Measurements from ENCODE around the gene SERGEF. TPM values are rescaled to one million over a fixed set of nuclear protein-coding genes. Genes with fewer than 3 reads are reported as not detected.

Gene SERGEF
- total RNA-seq, 1 experiment from 2014 or later: 31.4 TPM

- peaks cover 10% of the 10 kb centered on the region for H3K27me3 Mint-ChIP-seq (ENCODE audit: low read depth)
Measured at GRCh38 chr11:17801166-17801565, 211.7 kb downstream of the SERGEF start.

More at GRCh38 chr11:17801166-17801565, 211.7 kb downstream of the SERGEF start:
- H3K9me3 ChIP-seq (ENCODE audit: control insufficient read depth, low read depth, low read length): no peaks in the 10 kb centered on the region
- no peaks in the 10 kb centered on the region for H3K79me1 ChIP-seq (ENCODE audit: insufficient read depth, low read depth, low read length, poor library complexity, severe bottlenecking)
- H3K23me2 ChIP-seq (ENCODE audit: insufficient read length, low read depth, low read length, poor library complexity, severe bottlenecking): no peaks in the 10 kb centered on the region
- Mint-ChIP-seq H3K9me3 (peaks cover 2 to 7% of the 10 kb centered on the region in 2 experiments; a peak in 2 of 5 replicates), H3K36me3 (ENCODE audit: insufficient read depth in 1 of 3, low read depth in 3 of 3) (peaks cover 0 to 6% (median 2%) of the 10 kb centered on the region in 3 experiments; a peak in 3 of 7 replicates), H3K27ac (peak overlapping the region in 1 of 3 experiments; percentile 0; a peak in 1 of 7 replicates), H3K4me3 (peak overlapping the region in 1 of 2 experiments; percentile 68; a peak in 3 of 5 replicates), H3K4me1 (peaks cover 23 to 28% of the 10 kb centered on the region in 2 experiments)
- peak; percentile 60 for DNase-seq
- no peak overlapping the region for H3K27ac ChIP-seq (ENCODE audit: insufficient read length, low read depth, low read length)
- H3K4me2 ChIP-seq (ENCODE audit: insufficient read depth, insufficient read length, low read length): no peak overlapping the region
- no peak for TF ChIP-seq CTCF (conservative IDR thresholded peaks at IDR 0.05)
- no peak overlapping the region for H4K8ac ChIP-seq (replicated peaks; ENCODE audit: insufficient read length, low read depth, low read length)
- H4K5ac ChIP-seq (ENCODE audit: insufficient read length, low read depth, low read length): no peak overlapping the region
- H3K27me3 ChIP-seq (ENCODE audit: insufficient read depth, low read length): 0 out of 2 replicates have a peak, but pooled peaks cover 2% of the 10 kb centered on the region
- H2BK15ac ChIP-seq (ENCODE audit: low read depth, low read length): no peak overlapping the region
- no peaks in the 10 kb centered on the region for H4K20me1 ChIP-seq (ENCODE audit: control insufficient read depth, insufficient read depth, insufficient read length)
- H3K14ac ChIP-seq (ENCODE audit: insufficient read depth, low read length): no peak overlapping the region
- no peak overlapping the region for H3T11ph ChIP-seq (ENCODE audit: low read length)
- H3K56ac ChIP-seq (ENCODE audit: insufficient read length, low read depth, low read length): no peak overlapping the region
- H2BK5ac ChIP-seq (ENCODE audit: insufficient read length, low read length): no peak overlapping the region
- H3K79me2 ChIP-seq (ENCODE audit: insufficient read depth, low read length): no peaks in the 10 kb centered on the region
- H2BK120ac ChIP-seq (ENCODE audit: low read depth, low read length, poor library complexity, severe bottlenecking): no peak overlapping the region
- H2AK5ac ChIP-seq (ENCODE audit: insufficient read length, low read length): no peak overlapping the region
- H2BK12ac ChIP-seq (ENCODE audit: insufficient read length, low read depth, low read length): no peak overlapping the region
- no peak overlapping the region for H3K23ac ChIP-seq (ENCODE audit: insufficient read length, low read depth, low read length)
- H3K18ac ChIP-seq (ENCODE audit: insufficient read length, low read depth, low read length): no peak overlapping the region
- H2BK20ac ChIP-seq (ENCODE audit: low read depth, low read length, poor library complexity, severe bottlenecking): no peak overlapping the region
- H3K4ac ChIP-seq (ENCODE audit: low read depth, low read length): no peak overlapping the region
- no CpG with 5 or more reads among the region's 4 CpGs for WGBS (ENCODE audit: extremely low coverage, insufficient read length, low lambda C conversion rate)
- H3K9ac ChIP-seq (ENCODE audit: extremely low read depth, insufficient read length, low read length): no peak overlapping the region
- no peak overlapping the region for H4K91ac ChIP-seq (ENCODE audit: insufficient read length, low read depth, low read length)
- H2AFZ ChIP-seq (ENCODE audit: low read length): no peak overlapping the region
- 0 out of 2 replicates have a peak, but pooled peaks cover 2% of the 10 kb centered on the region for H3K4me1 ChIP-seq (ENCODE audit: insufficient read depth, low read length)
